HEK293 (cell line): ENCODE measurements around the gene AMER3.

Experiments used
- CTCF ChIA-PET: fragments of 350-600 bp; formaldehyde crosslinking; extraction: SDS; loops from one replicate; lab custom pipeline; 2021; ENCODE audit warnings: antibody characterized with exemption; lab: Yijun Ruan, JAX
- POLR2A ChIA-PET: fragments of 300-600 bp; formaldehyde crosslinking; extraction: SDS; loops from one replicate; lab custom pipeline; 2020; ENCODE audit warnings: antibody characterized with exemption, inconsistent platforms; lab: Yijun Ruan, JAX
- H3K27ac ChIP-seq: fragments of 200-500 bp; sonication (Bioruptor generic); 2 replicates; pipeline ENCODE4 v1.5.1; 2014; ENCODE audit warnings: low read depth, low read length, control low read depth, inconsistent platforms; ENCODE audit errors: extremely low read depth
- H3K36me3 ChIP-seq, 2 experiments: fragments of 200-500 bp in 1 of 2; sonication (Bioruptor generic) in 1 of 2; 1 replicate in 1 of 2; 2 replicates in 1 of 2; pipeline ENCODE4 v1.5.1; 2014 to 2017; ENCODE audit warnings: inconsistent platforms in 2 of 2, low read length in 2 of 2; ENCODE audit not compliant: control insufficient read depth in 2 of 2, insufficient read depth in 1 of 2
- H3K4me1 ChIP-seq: fragments of 200-500 bp; sonication (Bioruptor generic); 2 replicates; pipeline ENCODE4 v1.5.1; 2014; ENCODE audit warnings: mild to moderate bottlenecking, low read length, inconsistent platforms; ENCODE audit not compliant: control insufficient read depth, insufficient read depth
- H3K4me3 ChIP-seq: 2 replicates; pipeline ENCODE4 v1.5.1; 2011; ENCODE audit warnings: low read depth, mild to moderate bottlenecking, control low read depth, low read length, moderate library complexity
- H3K9me3 ChIP-seq: fragments of 200-500 bp; sonication (Bioruptor generic); 2 replicates; pipeline ENCODE4 v1.5.1; 2014; ENCODE audit warnings: low read depth, low read length, inconsistent platforms; ENCODE audit not compliant: control insufficient read depth, insufficient read depth
- EGR2 ChIP-seq: fragments of 450-650 bp; formaldehyde crosslinking; IDR thresholded peaks from 2 replicates; pipeline ENCODE4 v1.5.1; 2016; ENCODE audit warnings: low read depth, missing biosample characterization, missing genetic modification characterization
- ZBTB48 ChIP-seq: fragments of 450-650 bp; formaldehyde crosslinking; IDR thresholded peaks from 2 replicates; pipeline ENCODE4 v1.5.1; 2016; ENCODE audit warnings: missing biosample characterization, missing genetic modification characterization
- ZFHX2 ChIP-seq: fragments of 450-650 bp; formaldehyde crosslinking; conservative IDR thresholded peaks from 2 replicates; pipeline ENCODE4 v1.5.1; 2016; ENCODE audit warnings: missing biosample characterization, missing genetic modification characterization
- ZNF19 ChIP-seq: fragments of 450-650 bp; formaldehyde crosslinking; IDR thresholded peaks from 2 replicates; pipeline ENCODE4; 2016; ENCODE audit warnings: missing biosample characterization, missing genetic modification characterization, low read depth
- ZNF280C ChIP-seq: fragments of 450-650 bp; formaldehyde crosslinking; IDR thresholded peaks from 2 replicates; pipeline ENCODE4 v1.5.1; 2016; ENCODE audit warnings: missing biosample characterization, missing genetic modification characterization
- ZNF324 ChIP-seq: fragments of 450-650 bp; formaldehyde crosslinking; IDR thresholded peaks from 2 replicates; pipeline ENCODE4 v1.5.1; 2016; ENCODE audit warnings: missing biosample characterization, missing genetic modification characterization
- ZNF600 ChIP-seq: fragments of 450-650 bp; formaldehyde crosslinking; IDR thresholded peaks from 2 replicates; pipeline ENCODE4 v1.5.1; 2016; ENCODE audit warnings: missing biosample characterization, missing genetic modification characterization
- ZNF629 ChIP-seq: fragments of 450-650 bp; formaldehyde crosslinking; IDR thresholded peaks from 2 replicates; pipeline ENCODE4 v1.5.1; 2017; ENCODE audit warnings: missing biosample characterization, missing genetic modification characterization
- ZNF658 ChIP-seq: fragments of 450-650 bp; formaldehyde crosslinking; IDR thresholded peaks from 2 replicates; pipeline ENCODE4; 2016; ENCODE audit warnings: missing biosample characterization, missing genetic modification characterization
- ZNF776 ChIP-seq: fragments of 450-650 bp; formaldehyde crosslinking; IDR thresholded peaks from 2 replicates; pipeline ENCODE4 v1.5.0; 2017; ENCODE audit warnings: missing biosample characterization, missing genetic modification characterization, borderline replicate concordance
- ZSCAN23 ChIP-seq: fragments of 450-650 bp; formaldehyde crosslinking; IDR thresholded peaks from 2 replicates; pipeline ENCODE4 v1.5.1; 2016; ENCODE audit warnings: missing biosample characterization, missing genetic modification characterization
- TF ChIP-seq, protein P1 (sequence below): fragments of 450-650 bp; formaldehyde crosslinking; IDR thresholded peaks from 2 replicates; pipeline ENCODE4 v1.5.1; 2017; ENCODE audit warnings: missing biosample characterization, missing genetic modification characterization
- TF ChIP-seq, protein P2 (sequence below): fragments of 450-650 bp; formaldehyde crosslinking; IDR thresholded peaks from 2 replicates; pipeline ENCODE4 v1.5.1; 2016; ENCODE audit warnings: missing biosample characterization, missing genetic modification characterization
- TF ChIP-seq, protein P3 (sequence below): fragments of 450-650 bp; formaldehyde crosslinking; IDR thresholded peaks from 2 replicates; pipeline ENCODE4 v1.5.1; 2016; ENCODE audit warnings: missing biosample characterization, missing genetic modification characterization, borderline replicate concordance
- TF ChIP-seq, protein P4 (sequence below): fragments of 450-650 bp; formaldehyde crosslinking; IDR thresholded peaks from 2 replicates; pipeline ENCODE4 v1.5.1; 2016; ENCODE audit warnings: missing biosample characterization, missing genetic modification characterization

AMER3 gene

GRCh38 chr2:130727286-130727924 lies 27.9 kb upstream of the AMER3 start (continued):
- TF ChIP-seq ZNF776 (tag by site-specific recombination) (no peak), ZSCAN23 (tag by site-specific recombination) (no peak), ZNF629 (no peak), ZNF658 (tag by site-specific recombination) (no peak), ZNF19 (tag by site-specific recombination) (no peak), ZNF324 (tag by site-specific recombination) (no peak)
- TF ChIP-seq, protein P1, sequence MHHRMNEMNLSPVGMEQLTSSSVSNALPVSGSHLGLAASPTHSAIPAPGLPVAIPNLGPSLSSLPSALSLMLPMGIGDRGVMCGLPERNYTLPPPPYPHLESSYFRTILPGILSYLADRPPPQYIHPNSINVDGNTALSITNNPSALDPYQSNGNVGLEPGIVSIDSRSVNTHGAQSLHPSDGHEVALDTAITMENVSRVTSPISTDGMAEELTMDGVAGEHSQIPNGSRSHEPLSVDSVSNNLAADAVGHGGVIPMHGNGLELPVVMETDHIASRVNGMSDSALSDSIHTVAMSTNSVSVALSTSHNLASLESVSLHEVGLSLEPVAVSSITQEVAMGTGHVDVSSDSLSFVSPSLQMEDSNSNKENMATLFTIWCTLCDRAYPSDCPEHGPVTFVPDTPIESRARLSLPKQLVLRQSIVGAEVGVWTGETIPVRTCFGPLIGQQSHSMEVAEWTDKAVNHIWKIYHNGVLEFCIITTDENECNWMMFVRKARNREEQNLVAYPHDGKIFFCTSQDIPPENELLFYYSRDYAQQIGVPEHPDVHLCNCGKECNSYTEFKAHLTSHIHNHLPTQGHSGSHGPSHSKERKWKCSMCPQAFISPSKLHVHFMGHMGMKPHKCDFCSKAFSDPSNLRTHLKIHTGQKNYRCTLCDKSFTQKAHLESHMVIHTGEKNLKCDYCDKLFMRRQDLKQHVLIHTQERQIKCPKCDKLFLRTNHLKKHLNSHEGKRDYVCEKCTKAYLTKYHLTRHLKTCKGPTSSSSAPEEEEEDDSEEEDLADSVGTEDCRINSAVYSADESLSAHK (tag by site-specific recombination): no peak
- TF ChIP-seq, protein P2, sequence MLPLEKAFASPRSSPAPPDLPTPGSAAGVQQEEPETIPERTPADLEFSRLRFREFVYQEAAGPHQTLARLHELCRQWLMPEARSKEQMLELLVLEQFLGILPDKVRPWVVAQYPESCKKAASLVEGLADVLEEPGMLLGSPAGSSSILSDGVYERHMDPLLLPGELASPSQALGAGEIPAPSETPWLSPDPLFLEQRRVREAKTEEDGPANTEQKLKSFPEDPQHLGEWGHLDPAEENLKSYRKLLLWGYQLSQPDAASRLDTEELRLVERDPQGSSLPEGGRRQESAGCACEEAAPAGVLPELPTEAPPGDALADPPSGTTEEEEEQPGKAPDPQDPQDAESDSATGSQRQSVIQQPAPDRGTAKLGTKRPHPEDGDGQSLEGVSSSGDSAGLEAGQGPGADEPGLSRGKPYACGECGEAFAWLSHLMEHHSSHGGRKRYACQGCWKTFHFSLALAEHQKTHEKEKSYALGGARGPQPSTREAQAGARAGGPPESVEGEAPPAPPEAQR (tag by site-specific recombination): no peak
- TF ChIP-seq, protein P3, sequence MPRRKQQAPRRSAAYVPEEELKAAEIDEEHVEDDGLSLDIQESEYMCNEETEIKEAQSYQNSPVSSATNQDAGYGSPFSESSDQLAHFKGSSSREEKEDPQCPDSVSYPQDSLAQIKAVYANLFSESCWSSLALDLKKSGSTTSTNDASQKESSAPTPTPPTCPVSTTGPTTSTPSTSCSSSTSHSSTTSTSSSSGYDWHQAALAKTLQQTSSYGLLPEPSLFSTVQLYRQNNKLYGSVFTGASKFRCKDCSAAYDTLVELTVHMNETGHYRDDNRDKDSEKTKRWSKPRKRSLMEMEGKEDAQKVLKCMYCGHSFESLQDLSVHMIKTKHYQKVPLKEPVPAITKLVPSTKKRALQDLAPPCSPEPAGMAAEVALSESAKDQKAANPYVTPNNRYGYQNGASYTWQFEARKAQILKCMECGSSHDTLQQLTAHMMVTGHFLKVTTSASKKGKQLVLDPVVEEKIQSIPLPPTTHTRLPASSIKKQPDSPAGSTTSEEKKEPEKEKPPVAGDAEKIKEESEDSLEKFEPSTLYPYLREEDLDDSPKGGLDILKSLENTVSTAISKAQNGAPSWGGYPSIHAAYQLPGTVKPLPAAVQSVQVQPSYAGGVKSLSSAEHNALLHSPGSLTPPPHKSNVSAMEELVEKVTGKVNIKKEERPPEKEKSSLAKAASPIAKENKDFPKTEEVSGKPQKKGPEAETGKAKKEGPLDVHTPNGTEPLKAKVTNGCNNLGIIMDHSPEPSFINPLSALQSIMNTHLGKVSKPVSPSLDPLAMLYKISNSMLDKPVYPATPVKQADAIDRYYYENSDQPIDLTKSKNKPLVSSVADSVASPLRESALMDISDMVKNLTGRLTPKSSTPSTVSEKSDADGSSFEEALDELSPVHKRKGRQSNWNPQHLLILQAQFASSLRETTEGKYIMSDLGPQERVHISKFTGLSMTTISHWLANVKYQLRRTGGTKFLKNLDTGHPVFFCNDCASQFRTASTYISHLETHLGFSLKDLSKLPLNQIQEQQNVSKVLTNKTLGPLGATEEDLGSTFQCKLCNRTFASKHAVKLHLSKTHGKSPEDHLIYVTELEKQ (tag by site-specific recombination): no peak

GRCh38 chr2:130728007-130728454 lies 27.3 kb upstream of the AMER3 start:
- POLR2A ChIA-PET: no interaction called here
- Histone ChIP-seq H3K4me1 (0 out of 2 replicates have a peak, but pooled peaks cover 2% of the 10 kb centered on the region), H3K4me3 (peak overlapping the region; percentile 41), H3K9me3 (no peaks in the 10 kb centered on the region), H3K27ac (no peak overlapping the region), H3K36me3 (no peaks in the 10 kb centered on the region)
- CTCF ChIA-PET: no interaction called here
- TF ChIP-seq ZNF280C: no peak
- 0 out of 2 replicates have a peak, but pooled peaks have one; percentile 24 for TF ChIP-seq ZBTB48 (tag by site-specific recombination)
- TF ChIP-seq, protein P4, sequence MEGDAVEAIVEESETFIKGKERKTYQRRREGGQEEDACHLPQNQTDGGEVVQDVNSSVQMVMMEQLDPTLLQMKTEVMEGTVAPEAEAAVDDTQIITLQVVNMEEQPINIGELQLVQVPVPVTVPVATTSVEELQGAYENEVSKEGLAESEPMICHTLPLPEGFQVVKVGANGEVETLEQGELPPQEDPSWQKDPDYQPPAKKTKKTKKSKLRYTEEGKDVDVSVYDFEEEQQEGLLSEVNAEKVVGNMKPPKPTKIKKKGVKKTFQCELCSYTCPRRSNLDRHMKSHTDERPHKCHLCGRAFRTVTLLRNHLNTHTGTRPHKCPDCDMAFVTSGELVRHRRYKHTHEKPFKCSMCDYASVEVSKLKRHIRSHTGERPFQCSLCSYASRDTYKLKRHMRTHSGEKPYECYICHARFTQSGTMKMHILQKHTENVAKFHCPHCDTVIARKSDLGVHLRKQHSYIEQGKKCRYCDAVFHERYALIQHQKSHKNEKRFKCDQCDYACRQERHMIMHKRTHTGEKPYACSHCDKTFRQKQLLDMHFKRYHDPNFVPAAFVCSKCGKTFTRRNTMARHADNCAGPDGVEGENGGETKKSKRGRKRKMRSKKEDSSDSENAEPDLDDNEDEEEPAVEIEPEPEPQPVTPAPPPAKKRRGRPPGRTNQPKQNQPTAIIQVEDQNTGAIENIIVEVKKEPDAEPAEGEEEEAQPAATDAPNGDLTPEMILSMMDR (tag by site-specific recombination): no peak
- TF ChIP-seq EGR2 (tag by site-specific recombination): peak; percentile 70
- peak; percentile 73 for TF ChIP-seq ZFHX2
- TF ChIP-seq ZNF600 (tag by site-specific recombination): peak; percentile 34; the same call in 1 of the 2 replicates
